NCI-H146 (cell line): ENCODE data around the gene KERA.

Experiments used
- DNase-seq: peaks from one replicate; lab custom pipeline; 2025; lab: John Stamatoyannopoulos, UW

Gene KERA

DNA sequence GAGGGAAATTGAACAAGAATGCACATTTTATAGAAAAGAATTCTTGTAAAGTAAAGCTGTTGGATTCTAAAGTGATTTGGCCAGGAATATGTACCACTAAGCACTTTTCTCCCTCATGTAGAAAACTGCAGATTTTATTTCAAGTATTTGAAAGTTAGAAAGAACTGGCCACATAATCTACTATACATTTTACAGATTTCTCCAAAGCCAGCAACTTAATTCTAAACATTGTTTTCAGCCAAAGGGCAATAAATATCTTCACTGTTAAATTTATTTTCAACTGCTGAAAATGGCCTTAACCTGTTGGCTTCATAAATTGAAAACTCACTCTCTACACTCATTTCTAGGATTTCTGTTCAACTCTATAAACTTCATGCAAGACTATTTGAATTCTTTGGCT is 15.6 kb upstream of the KERA start:
- DNase-seq = no peak

DNA sequence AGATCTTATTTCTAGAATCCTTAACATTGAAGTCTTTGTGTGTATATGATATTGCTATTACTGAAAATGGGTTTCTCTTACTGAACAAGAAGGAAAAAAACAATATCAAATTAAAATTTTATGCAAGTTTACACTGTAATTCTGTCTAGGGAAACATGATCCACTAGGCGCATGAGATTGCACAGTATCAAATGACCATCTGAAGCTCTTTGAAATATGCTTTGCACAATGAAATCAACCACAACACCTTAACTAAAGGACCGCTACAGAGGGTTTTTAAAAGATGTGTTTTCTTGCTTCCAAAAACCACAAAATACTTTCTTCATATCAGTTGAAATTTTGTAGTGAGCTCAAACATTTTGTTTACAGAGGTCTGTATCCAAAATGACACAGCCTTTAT is 15.1 kb upstream of the KERA start:
- DNase-seq = no peak

DNA sequence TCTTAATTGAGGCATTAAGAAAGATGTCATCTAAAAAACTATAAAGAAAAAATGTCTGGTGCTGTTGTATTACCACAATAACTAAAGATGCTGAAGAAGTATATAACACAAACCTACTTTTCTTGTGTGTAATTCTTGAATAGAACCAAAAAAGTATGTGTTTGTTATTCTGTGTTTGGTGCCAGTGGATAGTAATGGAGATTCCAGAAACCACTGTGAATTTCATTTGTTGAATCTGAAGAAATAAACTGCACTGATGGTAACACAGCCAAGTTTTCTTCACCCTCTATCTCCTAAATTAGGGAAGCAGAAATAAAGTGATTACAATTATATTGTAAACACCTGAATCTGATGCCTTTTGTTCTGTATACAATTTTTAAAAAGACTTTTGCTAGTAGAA is 13.1 kb upstream of the KERA start:
- DNase-seq = no peak

DNA sequence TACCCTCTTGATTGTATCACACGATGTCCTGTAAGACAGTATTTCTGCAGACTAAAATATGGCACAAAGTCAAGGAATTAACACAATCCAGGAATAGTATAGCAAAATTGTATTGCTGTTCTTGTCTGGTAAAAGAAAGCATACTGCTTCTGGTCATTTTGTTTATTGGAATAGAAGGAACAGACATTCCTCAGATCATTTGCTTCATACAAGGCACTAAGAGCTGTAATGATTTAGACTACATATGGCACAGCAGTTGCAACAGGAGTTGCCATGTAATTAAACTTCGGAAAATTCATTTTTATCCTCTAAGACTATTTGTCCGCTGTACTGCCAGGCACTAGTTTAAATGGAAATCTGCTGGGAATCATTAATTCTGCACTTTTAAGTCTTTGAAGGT is 7.6 kb upstream of the KERA start:
- no peak for DNase-seq

DNA sequence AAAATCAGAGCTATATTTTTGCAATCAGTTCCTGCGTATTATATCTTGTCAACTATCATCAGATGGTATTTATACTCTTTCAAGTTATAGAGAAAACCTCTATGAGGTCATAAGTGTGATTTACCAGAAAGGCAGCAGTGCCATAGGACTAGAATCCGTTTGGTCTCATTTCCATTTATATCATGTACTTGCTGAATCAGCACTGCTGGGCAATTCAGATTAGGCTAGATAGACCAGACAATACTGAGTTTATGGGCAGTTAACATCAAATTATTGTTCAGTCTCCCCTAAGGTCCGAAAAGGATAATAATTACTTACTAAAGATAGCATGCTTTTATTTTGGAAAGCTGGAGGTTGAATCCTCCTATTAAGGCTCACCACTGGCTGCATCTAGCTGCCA is 6.8 kb upstream of the KERA start:
- no peak for DNase-seq

DNA sequence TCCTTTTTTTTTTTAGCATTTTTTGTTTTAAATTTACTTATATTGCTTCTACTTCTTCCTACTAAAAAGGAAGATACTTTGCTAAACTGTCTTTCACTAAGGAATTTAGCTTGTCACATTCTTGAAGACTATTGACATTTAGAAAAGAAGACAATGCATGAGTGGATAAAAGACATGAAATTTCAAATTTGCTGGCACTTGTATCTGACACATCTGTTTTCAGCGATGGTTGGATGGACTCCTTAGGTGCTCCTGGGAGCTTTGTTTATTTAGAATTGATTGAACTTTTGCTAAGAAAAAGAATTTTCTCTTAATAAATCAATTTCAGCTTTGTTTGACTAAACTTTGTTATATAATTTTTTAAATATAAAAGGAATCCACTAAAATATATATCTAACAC is 3.3 kb upstream of the KERA start:
- DNase-seq = no peak

DNA sequence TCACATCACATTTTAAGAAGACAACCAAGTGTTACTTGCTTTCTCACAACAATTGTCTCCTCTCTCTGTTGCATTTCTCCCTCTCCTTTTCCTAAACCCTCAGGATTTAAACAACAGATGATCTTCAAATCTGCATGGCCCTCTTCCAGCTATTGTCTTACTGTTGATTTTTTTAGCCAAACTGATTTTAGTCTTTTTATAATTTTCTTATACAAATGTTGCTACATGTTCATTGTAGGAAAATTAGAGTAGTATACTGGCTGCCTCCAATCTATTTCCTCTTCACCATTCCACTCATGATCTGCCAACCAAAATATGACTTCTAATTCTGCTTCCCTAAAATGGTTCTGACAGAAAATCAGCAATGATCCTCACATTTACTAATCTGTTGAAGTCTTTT is 1.4 kb upstream of the KERA start:
- DNase-seq = no peak

DNA sequence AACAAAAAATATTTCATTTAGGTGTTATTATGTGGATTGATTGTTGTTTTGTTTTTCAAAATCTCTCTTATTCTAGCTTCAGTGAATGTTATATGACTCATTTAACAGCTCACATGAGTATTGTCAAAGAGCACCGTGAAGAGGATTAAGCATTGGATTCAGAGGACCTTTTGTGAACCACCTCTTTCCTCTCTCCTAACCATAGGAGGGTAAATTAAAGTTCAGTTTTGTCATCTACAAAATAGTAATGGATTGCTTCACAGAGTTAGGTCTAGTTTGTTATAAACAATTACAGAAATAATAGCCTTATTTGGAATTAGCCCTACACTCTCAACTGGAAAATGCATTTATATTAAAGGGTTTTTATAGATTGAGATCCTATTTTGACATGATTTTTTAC is 962 bp upstream of the KERA start:
- no peak for DNase-seq

DNA sequence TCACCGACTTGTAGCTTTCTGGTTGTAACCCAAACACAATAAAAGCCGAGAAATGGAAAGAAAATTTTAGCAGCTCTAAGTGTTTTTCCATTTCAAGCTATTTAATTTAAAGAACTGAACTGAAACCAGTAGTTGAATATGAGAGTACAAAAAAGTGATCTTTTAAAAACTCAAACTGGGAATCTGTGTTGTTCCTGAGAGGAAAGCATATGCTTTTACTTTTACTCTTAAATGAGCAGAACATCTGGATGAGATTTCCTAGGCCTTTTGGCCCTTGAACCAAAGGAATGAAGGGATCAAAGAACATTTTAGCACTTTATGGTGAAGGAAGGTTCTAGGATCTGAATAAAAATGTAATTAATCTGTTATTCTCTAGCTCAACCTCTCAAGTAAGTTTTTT is 1.3 kb downstream of the KERA start:
- DNase-seq = no peak

DNA sequence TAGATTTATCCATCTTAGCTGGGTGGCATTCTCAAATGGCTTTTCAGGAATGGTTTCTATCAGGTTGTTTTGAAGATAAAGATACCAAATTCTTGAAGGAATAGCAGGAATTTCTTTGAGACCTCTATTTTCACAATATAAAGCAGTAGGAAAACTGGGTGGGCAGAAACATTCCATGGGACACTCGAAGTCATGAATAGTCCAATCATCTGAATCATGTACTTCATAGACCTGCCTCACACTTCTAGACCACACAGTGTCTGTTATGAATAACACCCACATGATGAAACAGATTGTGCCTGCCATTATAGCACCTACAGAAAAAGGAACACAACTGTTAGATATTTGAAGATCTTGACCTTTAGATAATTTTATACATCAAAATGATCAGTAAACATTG is 1.8 kb downstream of the KERA start:
- no peak for DNase-seq

DNA sequence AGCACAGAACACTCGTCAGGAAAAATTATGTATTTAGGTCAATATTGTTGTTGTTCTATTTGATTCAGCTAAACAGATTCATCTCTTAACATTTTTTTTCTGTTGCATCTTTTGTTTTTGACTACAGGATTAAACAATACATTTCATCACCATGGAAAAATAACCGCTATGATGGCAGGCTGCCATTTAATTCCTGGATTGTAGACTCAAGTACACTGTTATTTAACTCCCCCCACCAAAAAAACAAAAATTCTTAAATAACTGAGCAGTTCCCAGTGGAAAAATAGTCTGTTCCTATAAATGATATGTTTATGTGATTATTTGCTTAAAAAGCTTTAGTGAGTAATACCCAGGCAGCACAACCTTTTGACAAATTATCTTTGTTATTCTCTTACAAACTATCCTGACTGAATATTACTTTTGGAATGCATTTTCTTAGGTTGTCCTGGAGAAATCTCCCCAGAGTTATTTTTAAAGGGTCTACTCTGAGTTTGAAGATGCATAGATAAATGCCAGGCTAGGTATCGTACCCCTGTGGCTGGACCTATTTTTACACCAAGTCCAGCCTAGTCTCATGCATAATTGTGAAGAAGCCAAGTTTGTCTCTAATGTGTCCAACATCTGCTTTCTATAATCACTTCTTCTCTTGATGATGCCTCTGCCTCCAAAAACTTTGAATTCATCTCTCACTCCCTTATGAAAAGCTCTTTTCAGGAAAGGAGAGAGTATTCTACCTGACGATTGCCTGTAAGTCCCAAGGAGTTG is 3.7 kb downstream of the KERA start:
- no peak for DNase-seq

DNA sequence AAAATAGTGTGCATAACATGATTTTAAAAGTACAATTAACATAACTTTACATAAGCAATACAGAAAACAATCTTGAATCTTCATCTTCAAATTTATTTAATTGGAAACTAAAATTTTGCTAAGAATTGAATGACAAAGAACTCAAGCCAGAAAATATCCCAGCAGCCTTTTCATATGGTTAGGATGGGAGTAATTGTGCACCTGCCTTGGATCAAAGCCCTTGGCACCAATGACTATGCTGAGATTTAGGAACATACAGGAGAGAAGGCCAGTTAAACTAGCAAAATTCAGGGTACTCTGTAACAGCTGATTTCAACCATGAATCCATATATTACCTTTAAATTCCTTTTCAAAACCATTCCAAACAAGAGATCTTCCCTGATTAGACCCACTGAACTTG is 5.8 kb downstream of the KERA start:
- DNase-seq = no peak

DNA sequence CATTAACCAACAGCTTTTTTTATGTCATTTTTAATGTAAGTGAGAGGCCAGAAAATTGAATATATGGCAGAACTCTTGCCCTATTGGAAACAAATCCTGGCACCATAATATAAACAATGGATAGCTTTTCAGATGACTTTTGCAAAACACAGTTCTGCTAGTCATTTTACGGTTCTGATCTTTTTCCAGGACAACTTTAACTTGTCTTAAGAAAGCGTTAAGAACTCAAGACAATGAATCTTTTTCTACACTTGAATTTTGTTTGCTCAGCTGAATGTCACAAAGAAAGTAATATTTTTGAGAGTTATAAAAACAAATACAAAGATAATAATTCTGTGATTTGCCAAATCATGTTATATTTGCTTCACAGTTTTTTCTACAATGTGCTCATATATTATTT is 13.2 kb downstream of the KERA start:
- DNase-seq = no peak

DNA sequence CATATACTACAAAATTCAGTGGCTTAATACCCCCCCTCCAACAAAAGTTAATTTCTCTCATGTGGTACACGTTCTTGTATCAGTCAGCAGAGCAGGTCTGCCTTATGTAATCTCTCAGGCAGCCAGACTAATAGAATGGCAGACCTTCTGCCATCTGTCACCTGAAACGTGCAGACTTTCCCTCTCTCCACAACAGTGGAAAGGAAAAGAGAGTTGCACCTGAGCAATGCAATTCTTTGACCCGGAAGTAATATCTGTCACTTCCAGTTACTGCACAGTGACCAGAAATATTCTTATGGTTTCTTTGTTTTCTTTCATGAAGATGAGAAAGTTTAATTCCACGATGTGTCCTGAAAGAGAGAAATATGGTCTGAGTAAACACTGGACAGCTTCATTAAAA is 14.4 kb downstream of the KERA start:
- no peak for DNase-seq

DNA sequence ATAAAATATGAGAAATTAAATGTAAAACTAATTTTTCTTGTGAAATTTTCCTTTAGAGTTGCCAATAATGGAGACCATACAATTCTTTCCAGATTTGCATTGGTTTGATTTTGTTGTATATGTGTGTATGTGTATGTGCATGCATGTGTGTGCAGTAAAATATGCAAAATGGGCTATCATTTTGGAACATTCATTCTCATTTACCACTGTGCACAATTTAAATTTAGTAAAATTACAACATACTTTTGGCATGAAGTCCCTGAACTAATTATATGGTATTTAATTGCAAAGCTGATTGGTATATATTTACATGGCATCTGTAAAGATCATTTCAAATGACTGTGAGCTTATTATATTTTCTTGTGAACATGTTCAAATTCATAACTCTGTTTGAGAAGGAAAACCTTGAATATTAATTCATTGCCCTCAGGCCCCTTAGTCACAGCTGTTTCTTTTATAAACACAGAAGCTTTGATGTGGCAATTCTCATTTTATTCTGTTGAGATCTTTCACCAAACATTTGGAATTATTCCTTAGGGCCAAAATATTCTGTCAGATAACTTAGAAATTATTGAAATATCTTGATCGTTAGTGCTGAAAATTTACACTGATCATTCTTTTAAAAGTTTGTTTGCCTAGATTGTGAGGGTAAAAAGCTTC is 17.6 kb downstream of the KERA start:
- no peak for DNase-seq

DNA sequence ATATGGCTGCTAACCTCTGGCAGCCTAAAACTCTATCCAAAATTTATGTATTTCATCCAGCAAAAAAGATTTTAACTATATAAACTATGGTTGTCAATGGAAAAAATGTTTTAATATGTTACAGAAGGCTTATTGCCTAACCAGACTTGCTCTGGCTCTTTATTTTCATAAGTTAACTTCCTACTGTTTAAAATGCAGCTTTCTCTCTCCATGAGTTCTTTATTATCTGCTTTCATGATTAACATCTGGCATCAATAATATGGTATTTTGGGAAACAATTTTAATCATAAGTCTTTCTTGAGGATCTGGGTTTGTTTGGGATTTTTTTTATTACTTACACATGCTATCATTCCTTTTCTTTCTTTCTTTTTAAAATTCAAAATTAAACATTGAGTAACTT is 20.5 kb downstream of the KERA start:
- DNase-seq = no peak

DNA sequence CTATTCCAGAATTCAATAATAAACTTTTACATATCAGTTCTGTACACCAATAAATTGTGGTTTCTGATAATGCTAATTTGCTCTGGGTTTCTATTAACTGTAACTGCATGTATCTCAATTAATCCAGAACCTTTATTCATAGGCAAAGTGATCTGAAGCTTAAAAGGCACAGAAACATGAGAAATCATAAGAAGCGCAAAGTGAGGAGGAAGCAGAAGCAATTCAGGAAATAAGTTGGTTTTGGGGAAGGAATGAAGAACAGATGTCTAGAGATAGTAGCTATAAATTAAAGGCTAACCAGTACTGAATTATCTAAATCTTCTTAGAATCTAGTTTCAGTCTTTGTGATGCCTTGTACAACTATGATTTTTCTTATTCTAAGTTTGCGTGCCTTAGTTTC is 24.6 kb downstream of the KERA start:
- DNase-seq = no peak

DNA sequence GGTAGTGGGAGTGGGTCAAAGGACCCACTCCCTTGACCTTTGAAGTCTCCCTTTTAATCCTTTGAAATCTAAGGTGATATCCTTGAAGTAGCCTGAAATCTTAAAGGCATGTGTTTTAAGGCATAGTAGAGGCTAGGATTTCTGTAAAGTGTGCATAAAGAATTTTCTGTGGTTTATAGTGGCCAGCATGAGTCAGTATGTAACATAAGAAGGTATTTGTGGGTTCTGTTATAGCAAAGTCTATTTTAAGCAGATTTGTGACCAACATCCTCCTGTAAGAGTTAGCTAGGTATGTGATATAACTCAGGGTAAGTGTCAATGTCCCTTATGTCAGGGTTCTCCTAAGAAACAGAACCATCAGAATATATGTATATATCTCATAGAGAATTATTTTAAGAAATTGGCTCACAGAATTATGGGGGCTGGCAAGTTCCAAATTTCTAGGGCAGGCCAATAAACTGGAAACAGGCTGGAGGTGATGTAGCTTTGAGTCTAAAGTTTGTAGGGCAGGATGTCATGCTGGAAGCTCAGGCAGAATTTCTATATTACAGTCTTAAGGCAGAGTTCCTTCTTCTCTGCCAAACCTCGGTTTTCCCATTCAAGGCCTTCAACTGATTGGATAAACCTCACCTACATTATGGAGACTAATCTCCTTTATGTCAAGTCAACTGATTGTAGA is 34.4 kb downstream of the KERA start:
- DNase-seq = no peak

DNA sequence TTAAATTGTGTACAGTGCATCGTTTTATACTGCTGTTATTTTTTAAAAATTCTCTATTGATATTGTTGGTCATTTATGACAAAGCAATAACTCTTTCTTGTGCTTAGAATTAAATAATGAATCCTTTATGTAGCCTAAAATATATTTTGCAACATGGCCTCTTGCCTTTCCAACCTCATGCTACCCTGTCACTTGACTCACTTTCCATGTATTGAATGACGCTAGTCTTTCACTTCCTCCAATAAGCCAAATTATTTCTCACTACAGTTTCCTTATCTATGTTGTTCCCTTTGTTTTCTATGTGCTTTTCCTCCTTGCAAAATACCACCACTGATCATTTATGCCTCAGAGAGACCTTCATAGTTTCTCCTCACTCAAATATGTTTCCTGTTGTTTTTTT is 36.7 kb downstream of the KERA start:
- DNase-seq = no peak

DNA sequence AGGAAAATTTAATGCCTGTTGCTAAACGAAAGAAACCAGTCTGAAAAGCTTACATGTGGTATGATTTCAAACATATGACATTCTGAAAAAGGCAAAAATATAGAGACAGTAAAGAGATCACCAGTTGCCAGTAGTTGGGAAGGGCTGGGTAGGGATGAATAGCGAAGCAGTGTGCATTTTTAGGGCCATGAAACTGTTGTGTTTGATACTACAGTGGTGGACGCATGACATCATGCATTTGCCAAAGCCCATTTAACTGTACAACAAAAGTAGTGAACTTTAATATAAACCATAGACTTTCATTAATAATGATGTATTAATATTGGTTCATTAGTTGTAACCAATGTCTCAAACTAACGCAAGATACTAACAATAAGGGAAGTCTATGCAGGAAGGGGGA is 38.4 kb downstream of the KERA start:
- DNase-seq = no peak

DNA sequence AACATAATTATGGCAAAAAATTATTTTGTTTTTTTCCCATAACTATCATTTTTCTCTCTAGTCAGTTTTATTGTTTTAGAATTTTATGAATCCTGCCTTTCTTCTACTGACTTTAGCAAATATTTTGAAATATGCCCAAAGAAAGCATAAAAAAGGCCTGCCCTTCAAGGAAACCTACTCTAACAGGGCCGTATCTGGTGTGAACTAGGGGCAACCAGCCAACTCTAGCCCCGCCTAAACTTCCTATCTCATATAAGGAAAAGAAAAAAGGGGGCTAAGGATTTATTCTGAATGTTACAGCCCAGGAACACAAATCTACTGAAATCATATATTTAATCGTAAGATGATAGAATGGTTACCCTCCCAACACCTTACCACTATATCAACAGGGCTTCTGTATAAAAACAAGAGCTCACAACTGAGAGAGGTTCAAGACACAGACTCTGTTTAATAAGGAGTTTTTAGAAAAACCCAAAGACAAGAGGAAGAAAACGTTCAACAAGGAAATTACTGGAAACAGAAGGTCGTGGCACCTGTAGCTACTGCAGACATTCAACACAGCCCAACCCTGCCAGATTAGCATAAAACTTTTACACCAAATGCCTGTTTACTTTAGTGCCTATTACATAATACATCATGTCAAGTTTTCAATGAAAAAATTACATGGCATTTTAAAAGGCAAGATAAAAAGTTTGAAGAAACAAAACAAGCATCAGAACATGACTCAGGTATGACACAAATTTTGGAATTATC is 40.1 kb downstream of the KERA start:
- DNase-seq = no peak

DNA sequence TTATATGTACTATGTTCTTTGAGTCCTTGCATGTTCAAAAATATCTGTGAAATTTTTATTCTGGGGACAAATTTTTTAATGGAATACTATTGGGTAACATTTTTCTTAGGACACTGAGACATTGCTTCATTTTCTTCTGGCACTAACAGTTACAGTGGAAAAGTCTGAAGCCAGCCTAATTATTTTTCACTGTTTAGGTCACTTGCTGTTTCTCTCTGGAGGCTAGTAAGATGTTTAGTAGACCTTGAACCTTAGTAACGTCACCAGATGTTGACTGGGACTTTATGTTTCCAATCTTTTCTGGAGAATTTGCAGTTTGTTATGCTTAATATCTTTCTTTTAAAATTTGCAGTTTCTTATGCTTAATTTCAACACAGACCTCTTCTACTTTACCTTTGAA is 40.8 kb downstream of the KERA start:
- DNase-seq = no peak
